ENCODE results near the gene NRG2. TPM values are rescaled to one million over a fixed set of nuclear protein-coding genes. Genes with fewer than 3 reads are reported as not detected.

NRG2 gene
- total RNA-seq, 1 experiment from 2014 or later = 1.8 TPM

- Histone ChIP-seq H3K4me3 (ENCODE audit: low read length) (no peak overlapping the region), H3K4me2 (ENCODE audit: low read length) (no peak overlapping the region)
These were observed 91.1 kb downstream of the NRG2 start for GRCh38 chr5:139951983-139952382.

GRCh38 chr5:139951296-139951924 lies 91.7 kb downstream of the NRG2 start:
- no peaks in the 10 kb centered on the region for H4K20me1 ChIP-seq (ENCODE audit: low read length)
- H3K9me3 ChIP-seq (ENCODE audit: low read length) = no peaks in the 10 kb centered on the region
- no peaks in the 10 kb centered on the region for H3K4me1 ChIP-seq (ENCODE audit: insufficient read depth, low read length)
- intact Hi-C loops (cut with micrococcal nuclease) = no loop called here
- no peaks in the 10 kb centered on the region for H3K9me2 ChIP-seq (replicated peaks; ENCODE audit: low read length)
- TF ChIP-seq EZH2phosphoT487 (IDR thresholded peaks at IDR 0.05; ENCODE audit: borderline replicate concordance, low read length) = no peak
- no peak for TF ChIP-seq CTCF (conservative IDR thresholded peaks at IDR 0.05; ENCODE audit: low read depth, low read length)
- no peak for TF ChIP-seq EZH2 (IDR thresholded peaks at IDR 0.05; ENCODE audit: low read length, unreplicated experiment)
- H3K27me3 ChIP-seq (ENCODE audit: low read length) = no peaks in the 10 kb centered on the region
- DNase-seq (no peak), ATAC-seq (no peak)
- no peak overlapping the region for H3K27ac ChIP-seq (ENCODE audit: low read length)
- no peak overlapping the region for H3K4me2 ChIP-seq (ENCODE audit: low read length)
- H3K36me3 ChIP-seq (ENCODE audit: low read depth, low read length) = no peaks in the 10 kb centered on the region
- no peak overlapping the region for H3K9ac ChIP-seq (ENCODE audit: low read length)
- no peak overlapping the region for H3K4me3 ChIP-seq (ENCODE audit: low read length)
- no peaks in the 10 kb centered on the region for H3F3A ChIP-seq (ENCODE audit: low read length, unreplicated experiment)
- CTCF ChIA-PET = no interaction called here
- POLR2A ChIA-PET (ENCODE audit: unreplicated experiment) = no interaction called here
- BruUV-seq (replicated peaks) = no TSS peak
- no peaks in the 10 kb centered on the region for H3K79me2 ChIP-seq (ENCODE audit: low read length)
- no peak overlapping the region for H2AFZ ChIP-seq (ENCODE audit: low read length)

More at GRCh38 chr5:139951983-139952382, 91.1 kb downstream of the NRG2 start:
- Histone ChIP-seq H3K9me2 (replicated peaks; ENCODE audit: low read length) (no peaks in the 10 kb centered on the region), H3K27ac (ENCODE audit: low read length) (no peak overlapping the region), H3F3A (ENCODE audit: low read length, unreplicated experiment) (no peaks in the 10 kb centered on the region), H3K36me3 (ENCODE audit: low read depth, low read length) (no peaks in the 10 kb centered on the region), H3K9me3 (ENCODE audit: low read length) (no peaks in the 10 kb centered on the region), H3K79me2 (ENCODE audit: low read length) (no peaks in the 10 kb centered on the region), H4K20me1 (ENCODE audit: low read length) (no peaks in the 10 kb centered on the region), H3K27me3 (ENCODE audit: low read length) (no peaks in the 10 kb centered on the region), H3K4me1 (ENCODE audit: insufficient read depth, low read length) (no peaks in the 10 kb centered on the region), H3K9ac (ENCODE audit: low read length) (no peak overlapping the region), H2AFZ (ENCODE audit: low read length) (no peak overlapping the region)
- no TSS peak for BruUV-seq (replicated peaks)
- no peak for ATAC-seq
- intact Hi-C loops (cut with micrococcal nuclease) = no loop called here
- CTCF ChIA-PET = no interaction called here
- DNase-seq = no peak
- POLR2A ChIA-PET (ENCODE audit: unreplicated experiment) = no interaction called here
- TF ChIP-seq EZH2phosphoT487 (IDR thresholded peaks at IDR 0.05; ENCODE audit: borderline replicate concordance, low read length) (no peak), CTCF (conservative IDR thresholded peaks at IDR 0.05; ENCODE audit: low read depth, low read length) (no peak), EZH2 (IDR thresholded peaks at IDR 0.05; ENCODE audit: low read length, unreplicated experiment) (no peak)

GRCh38 chr5:139950436-139950835 lies 92.7 kb downstream of the NRG2 start:
- Histone ChIP-seq H3K4me1 (ENCODE audit: insufficient read depth, low read length) (no peaks in the 10 kb centered on the region), H3K27me3 (ENCODE audit: low read length) (no peaks in the 10 kb centered on the region), H3K27ac (ENCODE audit: low read length) (no peak overlapping the region), H3F3A (ENCODE audit: low read length, unreplicated experiment) (no peaks in the 10 kb centered on the region), H4K20me1 (ENCODE audit: low read length) (no peaks in the 10 kb centered on the region), H3K36me3 (ENCODE audit: low read depth, low read length) (no peaks in the 10 kb centered on the region), H3K4me3 (ENCODE audit: low read length) (no peak overlapping the region), H3K9me2 (replicated peaks; ENCODE audit: low read length) (no peaks in the 10 kb centered on the region), H2AFZ (ENCODE audit: low read length) (no peak overlapping the region), H3K9me3 (ENCODE audit: low read length) (no peaks in the 10 kb centered on the region), H3K79me2 (ENCODE audit: low read length) (no peaks in the 10 kb centered on the region), H3K4me2 (ENCODE audit: low read length) (no peak overlapping the region), H3K9ac (ENCODE audit: low read length) (no peak overlapping the region)
- BruUV-seq (replicated peaks) = no TSS peak
- DNase-seq (no peak), ATAC-seq (no peak)
- TF ChIP-seq EZH2 (IDR thresholded peaks at IDR 0.05; ENCODE audit: low read length, unreplicated experiment) (no peak), EZH2phosphoT487 (IDR thresholded peaks at IDR 0.05; ENCODE audit: borderline replicate concordance, low read length) (no peak), CTCF (conservative IDR thresholded peaks at IDR 0.05; ENCODE audit: low read depth, low read length) (no peak)
- intact Hi-C loops (cut with micrococcal nuclease) = no loop called here
- ChIA-PET CTCF (no interaction called here), POLR2A (ENCODE audit: unreplicated experiment) (no interaction called here)

Data from PC-3 (cell line).